RWPE2 (cell line): Measurements from ENCODE around the gene HOXD9.

Source experiments
- ATAC-seq: fragments of 200-7000 bp; cut with Tn5 transposase; 3 replicates; pipeline ENCODE4 v1.9.1; 2021; ENCODE audit warnings: low read depth
- DNase-seq: peaks from one replicate; pipeline ENCODE4 v3.0.0-alpha.2; 2020; ENCODE audit warnings: low spot score
- H3K27ac ChIP-seq: fragments of 450-650 bp; 2 replicates; pipeline ENCODE4 v1.5.1; 2017; ENCODE audit warnings: mild to moderate bottlenecking; ENCODE audit not compliant: poor library complexity, severe bottlenecking
- H3K27me3 ChIP-seq: fragments of 250-450 bp; sonication (Bioruptor Pico); 2 replicates; pipeline ENCODE4 v1.5.1; 2021; ENCODE audit warnings: mild to moderate bottlenecking, moderate library complexity; ENCODE audit not compliant: insufficient read depth, poor library complexity, severe bottlenecking
- H3K36me3 ChIP-seq: fragments of 250-450 bp; sonication (Bioruptor Pico); 2 replicates; pipeline ENCODE4 v1.5.1; 2020; ENCODE audit warnings: low read depth, mild to moderate bottlenecking, moderate library complexity
- H3K4me1 ChIP-seq: fragments of 250-450 bp; sonication (Bioruptor Pico); 2 replicates; pipeline ENCODE4 v1.5.1; 2021; ENCODE audit warnings: mild to moderate bottlenecking, moderate library complexity; ENCODE audit not compliant: insufficient read depth, poor library complexity, severe bottlenecking
- H3K4me3 ChIP-seq: fragments of 250-450 bp; sonication (Bioruptor Pico); 2 replicates; pipeline ENCODE4 v1.5.1; 2021; ENCODE audit warnings: mild to moderate bottlenecking, moderate library complexity; ENCODE audit not compliant: severe bottlenecking
- H3K9me3 ChIP-seq: fragments of 250-450 bp; sonication (Bioruptor Pico); 2 replicates; pipeline ENCODE4 v1.5.1; 2021; ENCODE audit warnings: mild to moderate bottlenecking, moderate library complexity; ENCODE audit not compliant: severe bottlenecking
- TF ChIP-seq, protein P1 (sequence below): fragments of 450-650 bp; IDR thresholded peaks from one replicate; pipeline ENCODE4 v1.5.1; 2017; ENCODE audit warnings: mild to moderate bottlenecking, moderate library complexity; ENCODE audit not compliant: poor library complexity, severe bottlenecking

The HOXD9 gene

DNA sequence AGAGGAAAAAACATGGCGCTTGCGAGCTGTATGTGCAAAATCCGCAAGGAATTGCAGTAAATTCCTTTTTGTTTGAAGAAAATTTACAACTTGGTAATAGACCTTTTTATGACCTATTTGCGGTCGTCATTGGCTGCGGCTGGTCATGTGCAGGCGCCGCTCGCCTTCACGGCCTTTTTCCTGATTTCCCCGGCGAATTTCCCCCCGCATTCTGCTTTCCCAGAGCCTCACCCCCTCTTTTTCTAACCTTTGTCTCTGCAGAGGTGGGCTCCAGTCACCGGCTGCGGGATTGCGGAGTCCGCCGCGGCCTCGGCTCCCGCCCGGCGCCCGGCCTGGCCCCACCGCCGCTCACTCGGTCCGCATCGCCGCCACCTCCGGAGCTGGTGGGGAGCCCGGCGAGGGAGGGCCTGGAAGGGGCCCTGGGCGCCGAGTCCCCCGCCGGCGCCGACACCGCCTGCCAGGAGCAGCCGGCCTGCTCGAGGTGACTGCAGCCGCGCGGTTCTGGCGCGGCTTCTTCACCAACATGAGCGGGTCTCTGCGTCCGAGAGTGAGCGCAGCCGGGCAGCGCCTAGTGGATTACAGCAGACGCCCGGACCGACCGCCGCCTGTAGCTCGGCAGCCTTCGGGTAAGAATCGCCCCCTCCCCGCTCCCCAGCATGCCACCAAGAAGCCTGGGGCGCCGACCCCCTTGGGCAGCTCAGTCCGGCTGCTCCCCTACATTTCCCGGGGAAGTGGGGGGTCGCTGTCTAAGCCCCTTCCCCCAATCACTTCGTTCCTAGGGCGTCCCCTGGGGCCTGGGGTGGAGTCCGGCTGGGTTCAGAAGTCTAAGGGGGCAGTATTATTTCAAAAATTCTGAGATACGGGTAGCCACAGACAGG, 14.1 kb downstream of the HOXD9 start:
- DNase-seq (no peak), ATAC-seq (peak; percentile 67)
- Histone ChIP-seq H3K9me3 (no peaks in the 10 kb centered on the region), H3K27me3 (no peaks in the 10 kb centered on the region), H3K36me3 (no peaks in the 10 kb centered on the region), H3K4me1 (peaks cover 10% of the 10 kb centered on the region), H3K4me3 (peak overlapping the region; percentile 72), H3K27ac (peak overlapping the region; percentile 50)
- TF ChIP-seq, protein P1, sequence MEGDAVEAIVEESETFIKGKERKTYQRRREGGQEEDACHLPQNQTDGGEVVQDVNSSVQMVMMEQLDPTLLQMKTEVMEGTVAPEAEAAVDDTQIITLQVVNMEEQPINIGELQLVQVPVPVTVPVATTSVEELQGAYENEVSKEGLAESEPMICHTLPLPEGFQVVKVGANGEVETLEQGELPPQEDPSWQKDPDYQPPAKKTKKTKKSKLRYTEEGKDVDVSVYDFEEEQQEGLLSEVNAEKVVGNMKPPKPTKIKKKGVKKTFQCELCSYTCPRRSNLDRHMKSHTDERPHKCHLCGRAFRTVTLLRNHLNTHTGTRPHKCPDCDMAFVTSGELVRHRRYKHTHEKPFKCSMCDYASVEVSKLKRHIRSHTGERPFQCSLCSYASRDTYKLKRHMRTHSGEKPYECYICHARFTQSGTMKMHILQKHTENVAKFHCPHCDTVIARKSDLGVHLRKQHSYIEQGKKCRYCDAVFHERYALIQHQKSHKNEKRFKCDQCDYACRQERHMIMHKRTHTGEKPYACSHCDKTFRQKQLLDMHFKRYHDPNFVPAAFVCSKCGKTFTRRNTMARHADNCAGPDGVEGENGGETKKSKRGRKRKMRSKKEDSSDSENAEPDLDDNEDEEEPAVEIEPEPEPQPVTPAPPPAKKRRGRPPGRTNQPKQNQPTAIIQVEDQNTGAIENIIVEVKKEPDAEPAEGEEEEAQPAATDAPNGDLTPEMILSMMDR = no peak

DNA sequence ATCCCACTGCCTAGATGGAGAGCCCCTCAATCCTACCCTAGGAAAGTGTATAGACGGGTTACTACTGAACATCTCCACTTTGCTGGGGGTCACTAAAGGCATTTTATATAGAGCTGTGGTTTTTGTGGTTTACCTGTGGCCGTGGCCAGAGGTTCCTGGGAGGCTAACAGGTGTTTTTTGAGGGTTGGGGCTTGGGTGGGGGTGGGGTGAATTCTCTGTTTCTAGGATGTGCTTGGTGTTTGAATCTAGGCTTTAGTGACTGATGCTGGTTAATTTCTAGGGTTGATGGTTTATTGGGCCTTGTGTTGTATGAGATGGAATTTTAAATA, 14.7 kb downstream of the HOXD9 start:
- no peaks in the 10 kb centered on the region for H3K9me3 ChIP-seq
- peak overlapping the region; percentile 72 for H3K4me3 ChIP-seq
- peak overlapping the region; percentile 50 for H3K27ac ChIP-seq
- DNase-seq = no peak
- TF ChIP-seq, protein P1 = no peak
- H3K36me3 ChIP-seq = no peaks in the 10 kb centered on the region
- H3K27me3 ChIP-seq = no peaks in the 10 kb centered on the region
- no peak for ATAC-seq
- H3K4me1 ChIP-seq = peaks cover 10% of the 10 kb centered on the region

DNA sequence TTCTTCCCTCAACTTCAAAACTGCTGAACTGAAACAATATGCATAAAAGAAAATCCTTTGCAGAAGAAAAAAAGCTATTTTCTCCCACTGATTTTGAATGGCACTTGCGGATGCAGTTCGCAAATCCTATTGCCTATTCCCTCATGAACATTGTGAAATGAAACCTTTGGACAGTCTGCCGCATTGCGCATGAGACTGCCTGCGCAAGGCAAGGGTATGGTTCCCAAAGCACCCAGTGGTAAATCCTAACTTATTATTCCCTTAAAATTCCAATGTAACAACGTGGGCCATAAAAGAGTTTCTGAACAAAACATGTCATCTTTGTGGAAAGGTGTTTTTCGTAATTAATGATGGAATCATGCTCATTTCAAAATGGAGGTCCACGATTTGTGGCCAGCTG, 15.4 kb downstream of the HOXD9 start:
- H3K4me3 ChIP-seq = no peak overlapping the region
- H3K27ac ChIP-seq = no peak overlapping the region
- ATAC-seq (no peak), DNase-seq (no peak)
- H3K9me3 ChIP-seq = no peaks in the 10 kb centered on the region
- H3K27me3 ChIP-seq = no peaks in the 10 kb centered on the region
- H3K4me1 ChIP-seq = peaks cover 10% of the 10 kb centered on the region
- H3K36me3 ChIP-seq = no peaks in the 10 kb centered on the region
- TF ChIP-seq, protein P1 = no peak

DNA sequence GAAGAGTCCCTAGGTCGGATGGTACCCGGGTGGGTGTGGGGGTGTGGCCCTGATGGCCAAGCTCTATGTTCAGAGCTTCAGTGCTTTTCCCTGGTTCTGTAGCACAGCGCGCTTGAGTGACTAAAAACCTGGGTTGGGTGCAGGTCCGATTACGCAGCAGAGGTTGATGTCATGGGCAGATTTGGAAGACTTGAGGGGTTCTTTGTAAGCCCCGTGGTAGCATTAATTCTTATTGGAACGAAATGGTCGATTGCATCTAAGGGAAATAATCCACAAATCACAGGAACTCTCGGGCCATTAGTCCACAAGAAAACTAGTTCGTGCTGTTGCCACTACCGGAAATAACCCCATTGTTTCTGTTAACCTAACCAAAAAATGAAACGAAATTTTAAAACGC, 16.0 kb downstream of the HOXD9 start:
- Histone ChIP-seq H3K9me3 (no peaks in the 10 kb centered on the region), H3K4me1 (peaks cover 10% of the 10 kb centered on the region), H3K27me3 (no peaks in the 10 kb centered on the region), H3K36me3 (no peaks in the 10 kb centered on the region), H3K27ac (no peak overlapping the region), H3K4me3 (no peak overlapping the region)
- ATAC-seq (no peak), DNase-seq (no peak)
- TF ChIP-seq, protein P1 = no peak

DNA sequence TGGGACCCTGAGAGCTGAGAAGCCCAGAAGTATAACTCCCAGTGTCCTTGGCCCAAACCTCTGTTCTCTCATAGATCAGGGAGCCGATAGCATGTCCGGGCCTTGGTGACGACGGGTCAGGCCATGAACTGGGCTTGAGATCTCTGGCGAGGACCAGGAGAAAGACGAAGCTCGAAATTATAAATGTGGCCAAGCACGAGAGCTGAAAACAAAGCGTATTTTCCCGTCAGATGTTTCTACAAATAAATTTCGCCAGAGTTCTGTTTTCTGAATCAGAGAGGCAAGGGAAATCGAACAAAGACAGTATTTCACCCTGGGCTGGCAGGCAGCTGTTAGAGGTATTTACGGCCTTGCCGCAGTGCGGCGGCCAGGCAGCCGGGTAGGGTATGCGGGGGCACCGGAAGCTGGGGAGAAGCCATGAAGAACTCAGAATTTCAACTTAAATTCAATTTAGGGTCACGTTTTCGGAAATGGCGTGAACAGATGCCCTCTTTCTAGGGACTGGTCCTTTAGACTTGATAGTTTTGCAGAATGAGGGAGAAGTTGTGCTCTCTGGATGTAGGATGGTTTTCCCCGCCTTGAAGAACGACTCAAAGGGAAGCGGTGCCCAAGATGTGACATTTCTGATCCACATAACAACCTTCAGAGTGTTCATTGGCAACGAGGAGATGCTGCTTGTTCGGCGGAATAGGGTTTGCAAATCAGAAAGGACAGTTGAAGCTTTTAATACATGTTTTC, 16.6 kb downstream of the HOXD9 start:
- Histone ChIP-seq H3K36me3 (no peaks in the 10 kb centered on the region), H3K9me3 (no peaks in the 10 kb centered on the region), H3K4me3 (no peak overlapping the region), H3K27ac (no peak overlapping the region), H3K4me1 (peaks cover 10% of the 10 kb centered on the region), H3K27me3 (no peaks in the 10 kb centered on the region)
- no peak for ATAC-seq
- DNase-seq = no peak
- TF ChIP-seq, protein P1 = no peak
